22Rv1 (cell line): ENCODE results near the gene KRT12.
A peak's percentile ranks its signal among the peaks of the same experiment; 100 is the strongest.

ENCODE experiments used
- ZFX ChIP-seq: fragments of 450-650 bp; IDR thresholded peaks from 2 replicates; pipeline ENCODE4 v1.6.1; 2017; ENCODE audit warnings: antibody characterized with exemption, borderline replicate concordance
- TF ChIP-seq, protein P1 (sequence below): fragments of 450-650 bp; IDR thresholded peaks from 2 replicates; pipeline ENCODE4 v1.5.1; 2017; ENCODE audit warnings: mild to moderate bottlenecking

DNA sequence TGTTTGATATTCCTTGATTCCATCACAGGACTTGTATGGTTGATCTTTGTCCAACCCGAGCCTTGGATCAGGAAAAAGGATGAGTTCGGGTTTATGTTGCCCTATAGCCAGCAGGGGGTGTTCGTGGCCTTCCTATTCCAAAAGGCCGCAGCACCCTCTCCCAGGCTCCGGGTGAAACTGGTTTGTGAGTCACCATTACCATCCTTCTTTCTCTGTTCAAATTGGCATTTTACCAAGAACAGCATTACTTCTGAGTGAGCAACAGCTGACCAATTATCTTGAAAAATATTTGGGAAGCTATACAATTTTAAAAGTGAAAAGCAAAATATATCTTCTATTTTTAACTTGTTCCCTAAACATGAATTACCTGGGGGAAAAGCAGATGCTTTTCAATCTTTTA lies 42.3 kb upstream of the KRT12 start:
- TF ChIP-seq, protein P1, sequence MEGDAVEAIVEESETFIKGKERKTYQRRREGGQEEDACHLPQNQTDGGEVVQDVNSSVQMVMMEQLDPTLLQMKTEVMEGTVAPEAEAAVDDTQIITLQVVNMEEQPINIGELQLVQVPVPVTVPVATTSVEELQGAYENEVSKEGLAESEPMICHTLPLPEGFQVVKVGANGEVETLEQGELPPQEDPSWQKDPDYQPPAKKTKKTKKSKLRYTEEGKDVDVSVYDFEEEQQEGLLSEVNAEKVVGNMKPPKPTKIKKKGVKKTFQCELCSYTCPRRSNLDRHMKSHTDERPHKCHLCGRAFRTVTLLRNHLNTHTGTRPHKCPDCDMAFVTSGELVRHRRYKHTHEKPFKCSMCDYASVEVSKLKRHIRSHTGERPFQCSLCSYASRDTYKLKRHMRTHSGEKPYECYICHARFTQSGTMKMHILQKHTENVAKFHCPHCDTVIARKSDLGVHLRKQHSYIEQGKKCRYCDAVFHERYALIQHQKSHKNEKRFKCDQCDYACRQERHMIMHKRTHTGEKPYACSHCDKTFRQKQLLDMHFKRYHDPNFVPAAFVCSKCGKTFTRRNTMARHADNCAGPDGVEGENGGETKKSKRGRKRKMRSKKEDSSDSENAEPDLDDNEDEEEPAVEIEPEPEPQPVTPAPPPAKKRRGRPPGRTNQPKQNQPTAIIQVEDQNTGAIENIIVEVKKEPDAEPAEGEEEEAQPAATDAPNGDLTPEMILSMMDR, result peak; percentile 86
- no peak for TF ChIP-seq ZFX
